Osteocyte (in vitro differentiated cells): ENCODE data around the gene CYP1B1. TPM values are rescaled to one million over a fixed set of nuclear protein-coding genes. Genes with fewer than 3 reads are reported as not detected.
A peak's percentile ranks its signal among the peaks of the same experiment; 100 is the strongest.
"Not testable (repeated sequence)": the region's sequence is repeated elsewhere in the genome, so short reads cannot be mapped to it uniquely, and the experiment has no call there.

ENCODE experiments used
- DNase-seq: peaks from one replicate; pipeline ENCODE4 v3.0.0; 2021; ENCODE audit warnings: mixed read lengths; ENCODE audit not compliant: unreplicated experiment; ENCODE audit errors: extremely low spot score
- H3K27ac Mint-ChIP-seq: one replicate; pipeline ENCODE4 v1.8.0; 2021; ENCODE audit warnings: mild to moderate bottlenecking, mixed read lengths; ENCODE audit not compliant: unreplicated experiment
- H3K27me3 Mint-ChIP-seq: one replicate; pipeline ENCODE4 v1.8.0; 2021; ENCODE audit warnings: mixed read lengths; ENCODE audit not compliant: unreplicated experiment
- H3K36me3 Mint-ChIP-seq: one replicate; pipeline ENCODE4 v1.8.0; 2021; ENCODE audit warnings: mixed read lengths; ENCODE audit not compliant: unreplicated experiment
- H3K4me1 Mint-ChIP-seq: one replicate; pipeline ENCODE4 v1.8.0; 2021; ENCODE audit warnings: mixed read lengths; ENCODE audit not compliant: unreplicated experiment
- H3K4me3 Mint-ChIP-seq: one replicate; pipeline ENCODE4 v1.8.0; 2021; ENCODE audit warnings: mild to moderate bottlenecking, moderate library complexity, mixed read lengths; ENCODE audit not compliant: unreplicated experiment
- H3K9me3 Mint-ChIP-seq: one replicate; pipeline ENCODE4 v1.8.0; 2021; ENCODE audit warnings: mixed read lengths; ENCODE audit not compliant: unreplicated experiment
- total RNA-seq: library from RNA; stranded (reverse); gene quantifications from 2 replicates; pipeline ENCODE4 v1.2.1, GENCODE V29; 2021
- TF ChIP-seq, protein P1 (sequence below): fragments of 200-600 bp; sonication (generic); IDR thresholded peaks from 2 replicates; pipeline ENCODE4 v1.5.0; 2021; ENCODE audit warnings: antibody characterized with exemption, mild to moderate bottlenecking, moderate library complexity

Gene CYP1B1
- total RNA-seq, 1 donor from 2014 or later = 137 TPM

DNA sequence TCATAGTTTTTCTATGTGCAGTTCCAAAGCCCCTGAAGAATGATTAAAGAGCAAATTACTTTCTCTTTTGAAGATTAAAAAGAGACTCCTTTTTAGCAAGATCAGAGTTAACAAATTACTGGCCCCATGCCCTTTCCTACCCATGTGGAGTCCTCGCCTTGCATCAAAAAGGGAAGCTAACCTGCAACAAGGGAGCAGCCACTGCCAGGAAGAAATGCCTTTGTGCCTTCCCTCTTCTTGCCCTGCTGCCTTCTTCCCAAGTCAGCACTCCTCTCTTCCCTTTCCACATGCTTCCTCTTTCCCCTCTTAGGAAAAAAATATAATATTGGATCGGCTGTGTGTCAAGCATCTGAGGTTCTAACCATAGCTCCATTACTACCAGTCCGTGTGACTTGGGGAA lies 37.1 kb upstream of the CYP1B1 start:
- no peak overlapping the region for H3K27ac Mint-ChIP-seq

GRCh38 chr2:38111350-38111749 lies 35.4 kb upstream of the CYP1B1 start:
- H3K27ac Mint-ChIP-seq = peak overlapping the region; percentile 27
- not testable (repeated sequence) for H3K4me3 Mint-ChIP-seq, DNase-seq, H3K9me3 Mint-ChIP-seq, H3K27me3 Mint-ChIP-seq, H3K36me3 Mint-ChIP-seq
- peaks cover 60% of the 10 kb centered on the region for H3K4me1 Mint-ChIP-seq

More for the DNA sequence above, 37.1 kb upstream of the CYP1B1 start:
- peaks cover 5% of the 10 kb centered on the region for H3K36me3 Mint-ChIP-seq
- H3K9me3 Mint-ChIP-seq = no peaks in the 10 kb centered on the region
- no peak for DNase-seq
- no peaks in the 10 kb centered on the region for H3K27me3 Mint-ChIP-seq
- TF ChIP-seq, protein P1, sequence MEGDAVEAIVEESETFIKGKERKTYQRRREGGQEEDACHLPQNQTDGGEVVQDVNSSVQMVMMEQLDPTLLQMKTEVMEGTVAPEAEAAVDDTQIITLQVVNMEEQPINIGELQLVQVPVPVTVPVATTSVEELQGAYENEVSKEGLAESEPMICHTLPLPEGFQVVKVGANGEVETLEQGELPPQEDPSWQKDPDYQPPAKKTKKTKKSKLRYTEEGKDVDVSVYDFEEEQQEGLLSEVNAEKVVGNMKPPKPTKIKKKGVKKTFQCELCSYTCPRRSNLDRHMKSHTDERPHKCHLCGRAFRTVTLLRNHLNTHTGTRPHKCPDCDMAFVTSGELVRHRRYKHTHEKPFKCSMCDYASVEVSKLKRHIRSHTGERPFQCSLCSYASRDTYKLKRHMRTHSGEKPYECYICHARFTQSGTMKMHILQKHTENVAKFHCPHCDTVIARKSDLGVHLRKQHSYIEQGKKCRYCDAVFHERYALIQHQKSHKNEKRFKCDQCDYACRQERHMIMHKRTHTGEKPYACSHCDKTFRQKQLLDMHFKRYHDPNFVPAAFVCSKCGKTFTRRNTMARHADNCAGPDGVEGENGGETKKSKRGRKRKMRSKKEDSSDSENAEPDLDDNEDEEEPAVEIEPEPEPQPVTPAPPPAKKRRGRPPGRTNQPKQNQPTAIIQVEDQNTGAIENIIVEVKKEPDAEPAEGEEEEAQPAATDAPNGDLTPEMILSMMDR = no peak
- no peak overlapping the region for H3K4me3 Mint-ChIP-seq
- H3K4me1 Mint-ChIP-seq = peaks cover 55% of the 10 kb centered on the region

DNA sequence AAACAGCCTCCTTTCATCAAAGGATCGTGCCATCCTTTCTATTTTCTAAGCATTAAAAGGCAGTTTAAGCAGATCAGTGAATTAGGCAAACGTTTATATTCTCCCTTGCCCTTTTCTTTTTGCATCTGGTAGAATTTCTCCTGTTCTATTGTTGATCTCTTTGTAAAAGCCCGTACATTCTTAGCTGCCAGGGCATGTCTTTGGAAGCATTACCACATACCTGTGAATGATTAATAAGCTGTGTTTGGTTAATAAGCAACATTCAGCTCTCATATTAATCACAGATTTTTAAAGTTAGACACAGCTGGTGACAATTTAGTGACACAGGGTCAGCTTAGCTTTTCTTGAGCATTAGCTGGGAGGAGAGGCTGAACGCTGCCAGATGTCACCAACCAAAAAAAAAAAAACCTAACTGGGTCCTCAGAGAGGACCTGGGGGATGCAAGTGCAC lies 33.8 kb upstream of the CYP1B1 start:
- Mint-ChIP-seq H3K4me3 (no peak overlapping the region), H3K27ac (peak overlapping the region; percentile 62), H3K36me3 (peaks cover 5% of the 10 kb centered on the region), H3K4me1 (peaks cover 58% of the 10 kb centered on the region), H3K9me3 (peaks cover 3% of the 10 kb centered on the region), H3K27me3 (no peaks in the 10 kb centered on the region)
- no peak for DNase-seq
- TF ChIP-seq, protein P1 = no peak

GRCh38 chr2:38108907-38109731 lies 33.2 kb upstream of the CYP1B1 start:
- Mint-ChIP-seq H3K4me1 (peaks cover 55% of the 10 kb centered on the region), H3K4me3 (no peak overlapping the region), H3K36me3 (peaks cover 5% of the 10 kb centered on the region), H3K9me3 (peaks cover 7% of the 10 kb centered on the region), H3K27ac (peak overlapping the region; percentile 62), H3K27me3 (no peaks in the 10 kb centered on the region)
- TF ChIP-seq, protein P1 = no peak
- DNase-seq = no peak

DNA sequence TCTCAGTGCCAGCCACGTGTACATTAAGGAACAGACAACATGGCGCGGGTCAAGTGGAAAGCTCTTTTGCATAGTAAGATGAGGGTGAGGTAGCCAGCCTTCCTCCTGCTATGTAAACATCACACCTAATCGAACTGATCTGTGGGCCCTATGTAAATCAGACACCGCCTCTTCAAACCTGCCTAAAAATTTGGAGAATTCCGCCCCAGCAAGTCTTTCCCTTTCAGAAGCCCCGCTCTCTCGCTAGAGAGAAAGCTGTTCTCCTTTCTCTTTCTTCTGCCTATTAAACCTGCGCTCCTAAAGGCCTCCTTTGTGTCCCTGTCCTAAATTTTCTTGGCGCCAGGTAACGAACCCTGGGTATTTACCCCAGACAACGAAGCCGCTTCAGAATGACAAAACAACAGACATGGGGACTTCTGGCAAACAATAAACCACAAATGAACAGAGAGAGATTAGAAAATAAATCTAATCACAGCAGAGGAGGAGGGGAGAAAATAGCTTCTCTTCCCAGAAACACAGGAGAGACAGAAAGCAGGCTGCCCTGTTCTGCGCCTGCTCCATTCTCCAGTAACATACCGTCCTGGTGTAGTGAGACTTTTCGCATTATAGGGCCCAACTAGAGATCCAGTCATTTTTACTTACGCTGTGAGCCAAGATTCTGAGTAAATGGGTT lies 31.9 kb upstream of the CYP1B1 start:
- no peak for DNase-seq
- H3K4me3 Mint-ChIP-seq = no peak overlapping the region
- TF ChIP-seq, protein P1 = no peak
- H3K36me3 Mint-ChIP-seq = peaks cover 10% of the 10 kb centered on the region
- H3K9me3 Mint-ChIP-seq = peaks cover 12% of the 10 kb centered on the region
- H3K27ac Mint-ChIP-seq = peak overlapping the region; percentile 98
- no peaks in the 10 kb centered on the region for H3K27me3 Mint-ChIP-seq
- peaks cover 47% of the 10 kb centered on the region for H3K4me1 Mint-ChIP-seq
